BJ (cell line): ENCODE measurements around the gene FAR2. TPM values are rescaled to one million over a fixed set of nuclear protein-coding genes. Genes with fewer than 3 reads are reported as not detected.

Experiments
- CTCF ChIA-PET: fragments of 350-600 bp; formaldehyde crosslinking; extraction: SDS; loops from one replicate; lab custom pipeline; 2021; ENCODE audit warnings: antibody characterized with exemption, inconsistent platforms; lab: Yijun Ruan, JAX
- POLR2A ChIA-PET: fragments of 300-600 bp; sonication (Branson Sonifier 250); formaldehyde crosslinking; extraction: SDS; loops from one replicate; lab custom pipeline; 2021; ENCODE audit warnings: antibody characterized with exemption; lab: Charles Lee
- DNase-seq: peaks from one replicate; pipeline ENCODE4 v3.0.0-alpha.2; 2011; ENCODE audit warnings: low read depth
- H3K27me3 ChIP-seq: 2 replicates; pipeline ENCODE4 v1.6.0; 2011; ENCODE audit warnings: low read length; ENCODE audit not compliant: control insufficient read depth, insufficient read depth
- H3K36me3 ChIP-seq: 2 replicates; pipeline ENCODE4 v1.5.1; 2011; ENCODE audit warnings: low read length; ENCODE audit not compliant: control insufficient read depth, insufficient read depth
- H3K4me3 ChIP-seq: 2 replicates; pipeline ENCODE4 v1.5.1; 2011; ENCODE audit warnings: low read depth, mild to moderate bottlenecking, control low read depth, low read length
- polyA plus RNA-seq: library from polyadenylated mRNA; depleted of rRNA; stranded (reverse); fragments of >200 nt; gene quantifications from 2 replicates; pipeline ENCODE4 v1.2.3, GENCODE V29; 2011
- TF ChIP-seq, protein P1 (sequence below): IDR thresholded peaks from 2 replicates; pipeline ENCODE4 v1.5.1; 2011; ENCODE audit warnings: low read depth, mild to moderate bottlenecking, control low read depth, inconsistent platforms, low read length, moderate library complexity; ENCODE audit not compliant: insufficient read depth

Gene FAR2
- polyA plus RNA-seq, 1 experiment = 17.1 TPM

DNA sequence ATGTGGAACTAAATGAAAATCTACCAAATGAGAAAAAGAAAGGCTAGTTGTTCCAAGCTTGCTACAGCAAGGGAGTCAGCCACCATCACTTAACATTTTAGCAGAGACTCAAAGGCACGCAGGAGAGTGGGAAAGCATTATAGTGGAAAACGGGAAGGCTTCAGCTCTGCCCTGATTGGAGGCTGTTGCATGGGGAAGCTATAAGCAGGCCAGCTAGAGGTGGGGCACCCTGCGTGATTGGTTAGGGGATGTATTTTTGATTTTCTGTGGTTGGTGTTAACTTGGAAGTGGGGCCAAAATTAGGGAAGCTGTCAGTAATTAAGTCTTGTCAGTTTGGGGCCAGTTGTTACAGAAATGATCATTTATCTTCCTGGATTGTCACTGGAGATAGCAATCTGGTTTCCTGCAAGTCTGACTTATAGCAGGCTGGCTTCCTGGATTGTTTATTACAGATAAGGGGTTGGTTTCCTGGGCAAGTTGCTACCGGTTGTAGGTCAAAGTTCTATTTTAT, 93.9 kb downstream of the FAR2 start:
- DNase-seq = no peak
- no peaks in the 10 kb centered on the region for H3K27me3 ChIP-seq
- no peak overlapping the region for H3K4me3 ChIP-seq
- TF ChIP-seq, protein P1, sequence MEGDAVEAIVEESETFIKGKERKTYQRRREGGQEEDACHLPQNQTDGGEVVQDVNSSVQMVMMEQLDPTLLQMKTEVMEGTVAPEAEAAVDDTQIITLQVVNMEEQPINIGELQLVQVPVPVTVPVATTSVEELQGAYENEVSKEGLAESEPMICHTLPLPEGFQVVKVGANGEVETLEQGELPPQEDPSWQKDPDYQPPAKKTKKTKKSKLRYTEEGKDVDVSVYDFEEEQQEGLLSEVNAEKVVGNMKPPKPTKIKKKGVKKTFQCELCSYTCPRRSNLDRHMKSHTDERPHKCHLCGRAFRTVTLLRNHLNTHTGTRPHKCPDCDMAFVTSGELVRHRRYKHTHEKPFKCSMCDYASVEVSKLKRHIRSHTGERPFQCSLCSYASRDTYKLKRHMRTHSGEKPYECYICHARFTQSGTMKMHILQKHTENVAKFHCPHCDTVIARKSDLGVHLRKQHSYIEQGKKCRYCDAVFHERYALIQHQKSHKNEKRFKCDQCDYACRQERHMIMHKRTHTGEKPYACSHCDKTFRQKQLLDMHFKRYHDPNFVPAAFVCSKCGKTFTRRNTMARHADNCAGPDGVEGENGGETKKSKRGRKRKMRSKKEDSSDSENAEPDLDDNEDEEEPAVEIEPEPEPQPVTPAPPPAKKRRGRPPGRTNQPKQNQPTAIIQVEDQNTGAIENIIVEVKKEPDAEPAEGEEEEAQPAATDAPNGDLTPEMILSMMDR = no peak
- ChIA-PET CTCF (interaction anchor here (0.6 to 1.1 kb wide), 2 partner anchors 14 to 34 kb away, joined by 5 to 6 read pairs; no protein-coding TSS in a partner anchor), POLR2A (no interaction called here)
- no peaks in the 10 kb centered on the region for H3K36me3 ChIP-seq

DNA sequence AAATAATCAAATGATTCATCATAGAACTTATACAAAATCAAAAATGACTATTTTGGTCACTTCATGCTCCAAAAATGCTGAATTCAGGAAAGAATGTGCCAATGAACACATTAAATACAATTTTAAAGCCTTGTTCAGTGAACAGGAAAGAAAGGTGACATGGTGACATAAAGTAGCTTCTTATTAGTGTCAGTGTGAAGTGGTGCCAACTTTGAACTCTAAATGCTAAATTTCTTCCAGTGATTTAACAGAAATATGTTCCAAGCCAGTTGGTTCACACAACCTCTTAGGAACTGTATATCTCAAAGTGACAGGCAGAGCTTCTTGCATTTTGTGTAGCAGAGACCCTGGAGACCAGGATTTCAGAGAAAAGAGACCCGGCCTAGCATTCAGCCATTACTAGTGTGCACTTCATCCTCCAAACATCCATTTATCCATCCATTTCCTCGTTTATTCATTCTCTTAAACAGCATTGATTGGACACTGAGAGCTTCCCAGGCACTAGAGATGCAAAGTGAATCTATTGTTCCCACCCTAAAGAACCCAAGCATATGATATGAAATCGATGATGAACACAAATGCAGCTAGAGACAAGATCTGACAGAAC, 95.2 kb downstream of the FAR2 start:
- ChIA-PET POLR2A (no interaction called here), CTCF (no interaction called here)
- TF ChIP-seq, protein P1 = no peak
- DNase-seq = no peak
- Histone ChIP-seq H3K27me3 (no peaks in the 10 kb centered on the region), H3K4me3 (no peak overlapping the region), H3K36me3 (no peaks in the 10 kb centered on the region)

DNA sequence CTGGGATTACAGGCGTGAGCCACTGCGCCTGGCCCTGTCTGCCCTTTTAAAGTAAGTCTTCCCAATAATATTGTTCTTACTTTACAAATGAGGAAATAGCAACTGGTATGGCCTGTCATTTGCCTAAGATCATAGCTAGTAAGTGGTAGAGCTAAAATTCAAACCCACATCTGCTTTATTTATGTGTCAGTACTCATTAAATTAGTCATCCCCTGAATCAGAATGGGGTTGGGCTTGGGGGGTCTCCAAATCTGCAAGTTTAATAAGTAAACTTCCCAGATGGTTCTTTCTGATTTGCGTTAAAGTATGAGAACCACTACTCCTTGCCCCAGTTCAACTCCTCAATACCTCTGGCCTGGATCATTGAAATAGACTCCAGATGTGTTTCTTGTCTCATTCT, 96.2 kb downstream of the FAR2 start:
- TF ChIP-seq, protein P1 = no peak
- Histone ChIP-seq H3K27me3 (no peaks in the 10 kb centered on the region), H3K36me3 (no peaks in the 10 kb centered on the region), H3K4me3 (no peak overlapping the region)
- CTCF ChIA-PET = no interaction called here
- POLR2A ChIA-PET = no interaction called here
- peak; percentile 41 for DNase-seq

DNA sequence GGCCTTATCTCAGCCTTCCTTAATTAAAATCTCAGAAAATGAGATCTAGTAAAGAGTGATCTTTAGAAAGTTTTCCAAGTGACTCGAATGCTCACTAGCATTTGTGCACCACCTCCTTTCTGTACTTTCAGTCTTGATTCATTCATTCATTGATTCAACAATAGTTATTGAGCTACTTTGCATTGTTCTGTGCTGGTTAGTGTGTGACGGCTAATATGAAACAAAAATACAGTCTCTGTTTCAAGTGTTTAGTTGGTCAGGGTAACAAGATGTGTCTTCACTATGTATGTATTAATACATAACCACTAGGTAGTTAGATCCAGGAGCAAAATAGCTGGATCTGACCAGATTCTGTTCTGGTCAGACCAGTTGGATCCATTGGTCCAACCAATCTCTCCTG, 100.9 kb downstream of the FAR2 start:
- no peaks in the 10 kb centered on the region for H3K36me3 ChIP-seq
- DNase-seq = no peak
- ChIA-PET POLR2A (no interaction called here), CTCF (no interaction called here)
- H3K4me3 ChIP-seq = no peak overlapping the region
- TF ChIP-seq, protein P1 = no peak
- no peaks in the 10 kb centered on the region for H3K27me3 ChIP-seq

DNA sequence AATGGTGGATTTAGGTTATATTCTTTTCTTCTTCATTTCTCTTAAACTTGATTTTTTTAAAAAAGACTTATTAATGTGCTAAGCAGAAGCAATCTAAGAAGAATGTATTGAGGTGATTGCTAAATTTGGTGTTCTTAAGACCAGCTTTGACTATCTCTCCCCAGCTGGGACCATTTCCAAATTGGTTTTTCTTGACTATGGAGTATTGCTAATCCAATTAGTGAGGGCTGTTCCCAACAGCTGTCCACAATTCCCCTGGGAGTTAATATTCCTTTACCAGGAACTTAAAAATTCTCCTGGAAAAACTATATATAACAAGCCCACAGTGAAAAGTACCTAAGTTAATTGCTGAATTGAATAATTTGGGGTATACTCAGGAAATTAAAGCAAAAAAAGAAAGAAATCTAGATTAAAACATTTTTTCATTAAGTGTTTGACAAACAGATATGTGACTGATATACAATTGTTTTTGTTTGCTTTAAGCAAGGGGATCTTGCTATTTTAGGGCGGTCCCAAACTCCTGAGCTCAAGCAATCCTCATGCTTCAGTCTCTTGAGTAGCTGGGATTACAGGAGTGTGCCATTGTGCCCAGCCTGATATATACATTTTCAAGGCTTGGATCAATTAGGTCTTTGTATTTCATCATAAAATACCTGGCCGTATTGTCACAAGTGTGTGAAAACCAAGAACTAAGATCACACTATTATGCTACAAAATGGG, 105.0 kb downstream of the FAR2 start:
- TF ChIP-seq, protein P1 = no peak
- CTCF ChIA-PET = no interaction called here
- H3K27me3 ChIP-seq = no peaks in the 10 kb centered on the region

More for the DNA sequence above, 105.0 kb downstream of the FAR2 start:
- H3K4me3 ChIP-seq = no peak overlapping the region
- no peak for DNase-seq
- H3K36me3 ChIP-seq = no peaks in the 10 kb centered on the region
- POLR2A ChIA-PET = no interaction called here
